ENCODE results near the gene SLC33A1. TPM values are rescaled to one million over a fixed set of nuclear protein-coding genes. Genes with fewer than 3 reads are reported as not detected.
A peak's percentile ranks its signal among the peaks of the same experiment; 100 is the strongest.

Gene SLC33A1
- total and polyA plus RNA-seq, 8 donors: 10.1 to 39.1 (median 32.9) TPM

- ATAC-seq (no peak), FAIRE-seq (no peak), DNase-seq (no peak)
- no peak for TF ChIP-seq CTCF (IDR thresholded peaks at IDR 0.05)
- intact Hi-C loops (cut with DNase I): no loop called here
- Histone ChIP-seq H3K27me3 (no peaks in the 10 kb centered on the region), H3K4me3 (peak overlapping the region; percentile 87 to 100 (median 92)), H3K27ac (peak overlapping the region; percentile 88 to 96 (median 96)), H3K4me1 (peaks cover 8 to 28% (median 12%) of the 10 kb centered on the region in 3 donors), H3K36me3 (no peaks in the 10 kb centered on the region), H3K9me3 (no peaks in the 10 kb centered on the region)
- WGBS, 2 donors: 0% methylated on average over 19 of the region's 19 CpGs
Measured at GRCh38 chr3:155871746-155872158, 17.5 kb upstream of the SLC33A1 start.

GRCh38 chr3:155870945-155871745 lies 16.9 kb upstream of the SLC33A1 start:
- 0 to 1% methylated on average over 69 to 85 of the region's 85 CpGs for WGBS, 2 donors
- ATAC-seq (peak; percentile 39 to 56 (median 52)), FAIRE-seq (no peak), DNase-seq (peak; percentile 34 to 84 (median 64))
- Histone ChIP-seq H3K27ac (peak overlapping the region; percentile 88 to 96 (median 96)), H3K36me3 (no peaks in the 10 kb centered on the region), H3K9me3 (no peaks in the 10 kb centered on the region), H3K4me1 (peaks cover 8 to 22% (median 12%) of the 10 kb centered on the region in 3 donors), H3K27me3 (no peaks in the 10 kb centered on the region), H3K4me3 (peak overlapping the region; percentile 87 to 100 (median 92))
- no peak for TF ChIP-seq CTCF (IDR thresholded peaks at IDR 0.05)
- intact Hi-C loops (cut with DNase I): no loop called here

DNA sequence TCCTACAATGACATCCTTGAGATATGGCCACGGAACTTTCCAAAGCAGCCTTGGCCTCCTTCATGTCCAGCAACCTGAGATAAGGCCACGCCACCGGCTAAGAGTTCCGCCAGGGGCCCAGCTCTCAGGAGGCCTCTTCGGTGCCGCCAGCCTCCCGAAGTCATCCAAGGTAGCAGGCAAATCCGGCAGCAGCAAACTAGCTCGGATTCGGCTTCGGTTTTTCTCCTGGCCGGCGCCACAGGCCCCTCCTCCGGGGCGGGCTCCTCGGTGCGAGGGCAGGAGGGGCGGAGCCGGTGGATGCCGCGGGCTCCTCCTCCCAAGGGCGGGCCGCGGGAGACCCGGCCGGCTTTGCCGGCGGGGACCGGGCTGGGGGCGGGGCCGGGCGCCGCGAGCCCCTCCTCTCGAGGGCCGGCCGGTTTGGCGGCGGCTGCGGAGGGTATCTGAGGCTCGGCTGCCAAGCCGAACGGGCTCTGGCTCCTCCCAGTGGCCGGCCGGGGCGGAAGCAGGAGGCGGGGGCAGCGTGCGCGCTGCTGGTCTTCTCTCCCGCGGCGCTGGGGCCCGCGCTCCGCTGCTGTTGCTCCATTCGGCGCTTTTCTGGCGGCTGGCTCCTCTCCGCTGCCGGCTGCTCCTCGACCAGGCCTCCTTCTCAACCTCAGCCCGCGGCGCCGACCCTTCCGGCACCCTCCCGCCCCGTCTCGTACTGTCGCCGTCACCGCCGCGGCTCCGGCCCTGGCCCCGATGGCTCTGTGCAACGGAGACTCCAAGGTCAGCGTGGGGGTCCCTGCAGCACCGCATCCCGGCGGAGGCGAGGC lies 16.1 kb upstream of the SLC33A1 start, which contains the start of gene GMPS:
TSS of gene GMPS (plus strand) at position 518 of the 812 bp plus-strand sequence. CDS start at position 739, 221 bp downstream.
- 0 to 1% methylated on average over 31 to 83 of the region's 83 CpGs for WGBS, 2 donors
- H3K27me3 ChIP-seq: no peaks in the 10 kb centered on the region
- DNase-seq (peak; percentile 93 to 98 (median 97)), ATAC-seq (peak; percentile 92 to 97 (median 94)), FAIRE-seq (no peak)
- peak within 1 kb of the TSS; percentile 87 to 100 (median 92) for H3K4me3 ChIP-seq
- intact Hi-C loops (cut with DNase I): no loop called here
- peak in 3 of 4 donors; percentile 10 to 42 (median 27) for TF ChIP-seq CTCF (IDR thresholded peaks at IDR 0.05)
- peak within 1 kb of the TSS; percentile 88 to 96 (median 96) for H3K27ac ChIP-seq
- H3K9me3 ChIP-seq: no peaks in the 10 kb centered on the region
- H3K36me3 ChIP-seq: no peaks in the 10 kb centered on the region
- H3K4me1 ChIP-seq: peaks cover 8 to 17% (median 12%) of the 10 kb centered on the region in 3 donors

GRCh38 chr3:155869691-155870090 lies 15.5 kb upstream of the SLC33A1 start:
- intact Hi-C loops (cut with DNase I): loop anchor here in 1 of 3 donors (10.0 kb wide), 2 partner anchors 65 to 115 kb away; partner anchors contain the start of gene C3orf33
- no peak for DNase-seq
- peaks cover 8 to 17% (median 12%) of the 10 kb centered on the region in 3 donors for H3K4me1 ChIP-seq
- H3K27me3 ChIP-seq: no peaks in the 10 kb centered on the region
- 29 to 35% methylated on average over 3 of the region's 3 CpGs for WGBS, 2 donors
- H3K9me3 ChIP-seq: no peaks in the 10 kb centered on the region
- H3K36me3 ChIP-seq: no peaks in the 10 kb centered on the region
- FAIRE-seq: no peak
- no peak for ATAC-seq
- peak overlapping the region in 3 of 4 donors; percentile 51 to 96 (median 84) for H3K27ac ChIP-seq
- H3K4me3 ChIP-seq: peak overlapping the region in 3 of 4 donors; percentile 19 to 100 (median 87)
- TF ChIP-seq CTCF (IDR thresholded peaks at IDR 0.05): no peak

Measured in pancreas (tissue), 10 donors.